GM13977 (cell line): ENCODE results near the gene SBDS.
"Not testable (repeated sequence)": the region's sequence is repeated elsewhere in the genome, so short reads cannot be mapped to it uniquely, and the experiment has no call there.

Source experiments
- DNase-seq: peaks from one replicate; pipeline ENCODE4 v3.0.0; 2012; ENCODE audit warnings: low spot score
- in situ Hi-C: fragments of 300-500 bp; cut with MboI; formaldehyde crosslinking; loops from one replicate; pipeline ENCODE4 v1.12.0; 2022; ENCODE audit warnings: low sequenced_read_pairs, low pct_unique_long_range_greater_than_20kb, mixed read lengths, inconsistent platforms; ENCODE audit not compliant: unreplicated experiment
- TF ChIP-seq, protein P1 (sequence below): IDR thresholded peaks from 2 replicates; pipeline ENCODE4 v1.5.1; 2012; ENCODE audit warnings: mild to moderate bottlenecking, control low read depth; ENCODE audit not compliant: insufficient read depth; ENCODE audit errors: extremely low read depth, missing control alignments

SBDS gene

GRCh38 chr7:67022511-67022910, 27.1 kb upstream of the SBDS start:
- DNase-seq: no peak

DNA sequence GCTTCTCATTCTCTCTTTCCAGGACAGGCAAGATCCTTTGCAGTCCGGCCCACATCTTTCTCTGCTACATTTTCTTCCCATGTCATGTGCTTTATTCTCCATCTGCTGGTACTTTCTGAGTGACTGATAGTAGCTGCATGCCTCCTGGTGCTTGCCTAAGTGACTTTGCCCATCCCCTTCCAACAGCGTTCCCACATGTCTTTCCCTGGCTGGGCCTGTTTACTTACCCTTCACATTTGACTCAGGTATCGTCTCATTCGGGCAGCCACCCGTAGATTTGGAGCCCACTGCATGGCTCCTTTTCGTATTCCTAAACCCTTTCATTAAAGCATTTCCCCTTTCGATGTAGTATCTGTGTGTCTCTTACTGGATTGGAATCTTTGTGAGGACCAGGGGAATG, 25.9 kb upstream of the SBDS start:
- no peak for DNase-seq
- TF ChIP-seq, protein P1, sequence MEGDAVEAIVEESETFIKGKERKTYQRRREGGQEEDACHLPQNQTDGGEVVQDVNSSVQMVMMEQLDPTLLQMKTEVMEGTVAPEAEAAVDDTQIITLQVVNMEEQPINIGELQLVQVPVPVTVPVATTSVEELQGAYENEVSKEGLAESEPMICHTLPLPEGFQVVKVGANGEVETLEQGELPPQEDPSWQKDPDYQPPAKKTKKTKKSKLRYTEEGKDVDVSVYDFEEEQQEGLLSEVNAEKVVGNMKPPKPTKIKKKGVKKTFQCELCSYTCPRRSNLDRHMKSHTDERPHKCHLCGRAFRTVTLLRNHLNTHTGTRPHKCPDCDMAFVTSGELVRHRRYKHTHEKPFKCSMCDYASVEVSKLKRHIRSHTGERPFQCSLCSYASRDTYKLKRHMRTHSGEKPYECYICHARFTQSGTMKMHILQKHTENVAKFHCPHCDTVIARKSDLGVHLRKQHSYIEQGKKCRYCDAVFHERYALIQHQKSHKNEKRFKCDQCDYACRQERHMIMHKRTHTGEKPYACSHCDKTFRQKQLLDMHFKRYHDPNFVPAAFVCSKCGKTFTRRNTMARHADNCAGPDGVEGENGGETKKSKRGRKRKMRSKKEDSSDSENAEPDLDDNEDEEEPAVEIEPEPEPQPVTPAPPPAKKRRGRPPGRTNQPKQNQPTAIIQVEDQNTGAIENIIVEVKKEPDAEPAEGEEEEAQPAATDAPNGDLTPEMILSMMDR: no peak
- in situ Hi-C loops: no loop called here

More at GRCh38 chr7:67022511-67022910, 27.1 kb upstream of the SBDS start:
- TF ChIP-seq, protein P1: no peak
- in situ Hi-C loops: no loop called here

DNA sequence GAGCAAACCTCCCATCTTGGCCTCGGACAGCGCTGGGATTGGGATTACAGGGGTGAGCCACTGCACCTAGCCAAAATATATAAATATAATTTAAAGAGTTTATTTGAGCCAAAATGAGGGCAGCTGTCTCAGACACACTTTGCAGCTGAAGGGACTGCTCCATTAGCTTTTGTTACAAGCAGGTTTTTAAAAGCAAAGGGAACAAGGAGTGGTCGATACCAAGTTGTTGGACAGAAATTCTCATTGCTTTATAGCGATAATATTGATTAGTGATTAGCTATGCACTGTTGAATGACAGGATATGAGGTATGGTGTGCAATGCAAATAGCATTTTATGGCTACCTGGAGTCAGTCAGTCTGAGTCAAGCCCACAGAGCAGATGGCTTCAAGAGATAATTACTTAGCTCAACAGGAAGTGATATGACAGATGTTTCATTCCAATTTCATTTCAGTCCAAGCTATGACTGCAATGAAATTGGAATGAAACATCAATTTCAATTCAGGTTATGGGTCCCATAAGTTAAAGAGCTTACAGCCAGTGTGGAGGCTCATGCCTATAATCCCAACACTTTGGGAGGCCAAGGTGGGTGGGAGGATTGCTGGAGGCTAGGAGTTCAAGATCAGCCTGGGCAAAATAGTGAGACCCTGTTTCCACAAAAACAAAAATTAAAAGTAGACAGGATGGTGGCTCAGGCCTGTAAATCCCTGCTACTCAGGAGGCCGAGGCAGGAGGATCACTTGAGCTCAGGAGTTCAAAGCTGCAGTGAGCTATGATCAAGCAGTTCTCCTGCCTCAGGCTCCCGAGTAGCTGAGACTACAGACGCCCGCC, 24.4 kb upstream of the SBDS start:
- in situ Hi-C loops: no loop called here
- DNase-seq: no peak
- TF ChIP-seq, protein P1: no peak

- in situ Hi-C loops: no loop called here
- TF ChIP-seq, protein P1: no peak
- DNase-seq: no peak
Observed at GRCh38 chr7:67018940-67019339, 23.6 kb upstream of the SBDS start.

DNA sequence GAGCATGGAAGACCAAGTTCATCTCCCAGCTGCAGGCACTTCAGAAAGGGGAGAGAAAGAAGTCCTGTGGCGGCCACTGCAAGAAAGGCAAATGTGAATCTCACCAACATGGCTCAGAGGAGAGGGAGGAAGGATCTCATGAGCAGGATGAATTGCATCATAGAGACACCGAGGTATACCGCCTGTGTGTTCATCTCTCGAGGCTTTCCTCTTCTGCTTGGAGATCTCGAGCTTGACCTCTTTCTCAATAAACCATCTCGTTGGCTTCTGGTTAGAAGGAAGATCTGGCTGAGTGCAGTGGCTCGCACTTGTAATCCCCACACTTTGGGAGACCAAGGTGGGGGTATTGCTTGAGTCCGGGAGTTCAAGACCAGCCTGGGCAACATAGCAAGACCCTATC, 22.6 kb upstream of the SBDS start:
- in situ Hi-C loops, DNase-seq: not testable (repeated sequence)

GRCh38 chr7:67014076-67014622, 18.8 kb upstream of the SBDS start:
- in situ Hi-C loops, DNase-seq: not testable (repeated sequence)

DNA sequence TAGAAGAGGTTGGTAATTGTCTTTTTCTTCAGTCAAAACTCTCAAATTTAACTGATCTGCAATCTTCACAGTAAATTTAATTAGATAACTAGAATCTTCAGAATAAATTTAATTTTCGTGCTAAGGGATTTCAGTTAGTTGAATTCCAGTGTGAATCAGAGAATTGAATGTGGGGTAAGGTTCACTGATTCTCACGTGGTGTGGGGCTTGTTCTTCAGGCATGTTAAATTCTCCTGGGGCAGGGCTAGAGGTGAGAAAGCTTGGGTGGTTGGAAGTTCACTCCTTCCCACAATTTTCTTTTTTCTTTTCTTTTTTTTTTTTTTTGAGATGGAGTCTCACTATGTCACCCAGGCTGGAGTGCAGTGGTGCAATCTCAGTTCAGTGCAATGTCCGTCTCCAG, 14.3 kb upstream of the SBDS start:
- DNase-seq, in situ Hi-C loops: not testable (repeated sequence)

- in situ Hi-C loops: no loop called here
- TF ChIP-seq, protein P1: no peak
Observed at GRCh38 chr7:67008260-67008659, 12.9 kb upstream of the SBDS start.

More at GRCh38 chr7:67008260-67008659, 12.9 kb upstream of the SBDS start:
- DNase-seq: no peak
